ENCODE results near the gene C16orf95.

C16orf95 gene

GRCh38 chr16:87334651-87335624 lies 17.7 kb upstream of the C16orf95 start:
- in situ Hi-C loops (cut with HindIII; ENCODE audit: low pct_unique_long_range_greater_than_20kb, low sequenced_read_pairs), result no loop called here
- TF ChIP-seq JUND (IDR thresholded peaks at IDR 0.05; ENCODE audit: low read depth), result no peak
- no peak for DNase-seq (ENCODE audit: low read depth in 1 of 2, low spot score in 1 of 2)

- in situ Hi-C loops (cut with HindIII; ENCODE audit: low pct_unique_long_range_greater_than_20kb, low sequenced_read_pairs), result no loop called here
- DNase-seq (ENCODE audit: low read depth in 1 of 2, low spot score in 1 of 2), result no peak
- TF ChIP-seq JUND (IDR thresholded peaks at IDR 0.05; ENCODE audit: low read depth), result no peak
Measured at GRCh38 chr16:87333581-87334331, 16.6 kb upstream of the C16orf95 start.

GRCh38 chr16:87333101-87333500 lies 15.9 kb upstream of the C16orf95 start:
- no peak for DNase-seq (ENCODE audit: low read depth in 1 of 2, low spot score in 1 of 2)
- in situ Hi-C loops (cut with HindIII; ENCODE audit: low pct_unique_long_range_greater_than_20kb, low sequenced_read_pairs), result no loop called here
- no peak for TF ChIP-seq JUND (IDR thresholded peaks at IDR 0.05; ENCODE audit: low read depth)

GRCh38 chr16:87332150-87332549 lies 15.0 kb upstream of the C16orf95 start:
- DNase-seq (ENCODE audit: low read depth in 1 of 2, low spot score in 1 of 2), result no peak
- in situ Hi-C loops (cut with HindIII; ENCODE audit: low pct_unique_long_range_greater_than_20kb, low sequenced_read_pairs), result no loop called here

GRCh38 chr16:87331241-87331801 lies 14.1 kb upstream of the C16orf95 start:
- in situ Hi-C loops (cut with HindIII; ENCODE audit: low pct_unique_long_range_greater_than_20kb, low sequenced_read_pairs), result no loop called here
- no peak for DNase-seq (ENCODE audit: low read depth in 1 of 2, low spot score in 1 of 2)
- no peak for TF ChIP-seq JUND (IDR thresholded peaks at IDR 0.05; ENCODE audit: low read depth)

More at GRCh38 chr16:87332150-87332549, 15.0 kb upstream of the C16orf95 start:
- no peak for TF ChIP-seq JUND (IDR thresholded peaks at IDR 0.05; ENCODE audit: low read depth)

- no peak for TF ChIP-seq JUND (IDR thresholded peaks at IDR 0.05; ENCODE audit: low read depth)
- DNase-seq (ENCODE audit: low read depth in 1 of 2, low spot score in 1 of 2), result no peak
- in situ Hi-C loops (cut with HindIII; ENCODE audit: low pct_unique_long_range_greater_than_20kb, low sequenced_read_pairs), result no loop called here
Measured at GRCh38 chr16:87330646-87331045, 13.5 kb upstream of the C16orf95 start.

GRCh38 chr16:87330257-87330624 lies 13.0 kb upstream of the C16orf95 start:
- no peak for TF ChIP-seq JUND (IDR thresholded peaks at IDR 0.05; ENCODE audit: low read depth)
- in situ Hi-C loops (cut with HindIII; ENCODE audit: low pct_unique_long_range_greater_than_20kb, low sequenced_read_pairs), result no loop called here
- DNase-seq (ENCODE audit: low read depth in 1 of 2, low spot score in 1 of 2), result no peak

- in situ Hi-C loops (cut with HindIII; ENCODE audit: low pct_unique_long_range_greater_than_20kb, low sequenced_read_pairs), result no loop called here
- DNase-seq (ENCODE audit: low read depth in 1 of 2, low spot score in 1 of 2), result no peak
- no peak for TF ChIP-seq JUND (IDR thresholded peaks at IDR 0.05; ENCODE audit: low read depth)
Measured at GRCh38 chr16:87329436-87330256, 12.5 kb upstream of the C16orf95 start.

- no peak for TF ChIP-seq JUND (IDR thresholded peaks at IDR 0.05; ENCODE audit: low read depth)
- in situ Hi-C loops (cut with HindIII; ENCODE audit: low pct_unique_long_range_greater_than_20kb, low sequenced_read_pairs), result no loop called here
- DNase-seq (ENCODE audit: low read depth in 1 of 2, low spot score in 1 of 2), result no peak
Measured at GRCh38 chr16:87328846-87329245, 11.7 kb upstream of the C16orf95 start.

- in situ Hi-C loops (cut with HindIII; ENCODE audit: low pct_unique_long_range_greater_than_20kb, low sequenced_read_pairs), result no loop called here
- DNase-seq (ENCODE audit: low read depth in 1 of 2, low spot score in 1 of 2), result no peak
- no peak for TF ChIP-seq JUND (IDR thresholded peaks at IDR 0.05; ENCODE audit: low read depth)
Measured at GRCh38 chr16:87327798-87328495, 10.8 kb upstream of the C16orf95 start.

- no peak for TF ChIP-seq JUND (IDR thresholded peaks at IDR 0.05; ENCODE audit: low read depth)
- DNase-seq (ENCODE audit: low read depth in 1 of 2, low spot score in 1 of 2), result no peak
- in situ Hi-C loops (cut with HindIII; ENCODE audit: low pct_unique_long_range_greater_than_20kb, low sequenced_read_pairs), result no loop called here
Measured at GRCh38 chr16:87326151-87326571, 9.0 kb upstream of the C16orf95 start.
